HuH-7.5 (cell line): ENCODE measurements around the gene GFI1B.
"Not testable (repeated sequence)": the region's sequence is repeated elsewhere in the genome, so short reads cannot be mapped to it uniquely, and the experiment has no call there.

Source experiments
- DNase-seq: peaks from one replicate; pipeline ENCODE4 v3.0.0; 2011; ENCODE audit warnings: low spot score

Gene GFI1B

DNA sequence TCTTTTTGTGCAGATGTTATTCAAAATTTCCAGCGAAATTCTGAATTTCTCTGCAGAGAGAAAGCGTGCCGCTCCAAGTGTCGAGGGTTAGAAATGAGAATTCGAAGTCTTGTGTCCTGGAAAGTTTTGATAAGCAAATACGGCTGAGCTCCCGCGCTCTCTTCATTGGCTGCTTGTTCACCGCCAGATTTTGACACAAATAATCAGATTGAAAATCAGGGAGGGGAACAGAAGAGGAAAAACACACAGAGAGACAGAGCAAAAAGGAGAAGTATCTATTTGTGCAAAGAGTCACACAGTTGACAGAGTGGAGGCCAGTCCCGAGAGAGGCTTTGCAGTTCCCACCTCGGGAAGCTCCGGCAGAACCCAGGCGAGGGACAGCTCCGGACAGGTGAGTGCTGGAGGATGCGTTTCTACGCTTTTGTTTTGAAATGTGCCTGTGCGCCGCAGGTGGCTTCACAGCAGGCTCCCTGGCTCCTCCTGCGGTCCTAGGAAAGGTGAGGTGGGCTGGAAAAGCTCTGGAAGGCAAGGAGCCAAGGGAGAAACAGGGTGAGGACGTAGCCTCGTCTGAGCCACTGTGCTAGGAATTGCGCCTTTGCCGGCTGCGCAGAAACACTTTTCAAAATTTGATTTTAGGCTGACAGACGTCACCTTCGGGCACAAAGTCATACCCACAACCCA is at the start of gene GFI1B:
Gene GFI1B (plus strand): TSS at position 244 of the 681 bp plus-strand sequence. CDS start 7,985 bp downstream, outside the sequence.
- no peak for DNase-seq

DNA sequence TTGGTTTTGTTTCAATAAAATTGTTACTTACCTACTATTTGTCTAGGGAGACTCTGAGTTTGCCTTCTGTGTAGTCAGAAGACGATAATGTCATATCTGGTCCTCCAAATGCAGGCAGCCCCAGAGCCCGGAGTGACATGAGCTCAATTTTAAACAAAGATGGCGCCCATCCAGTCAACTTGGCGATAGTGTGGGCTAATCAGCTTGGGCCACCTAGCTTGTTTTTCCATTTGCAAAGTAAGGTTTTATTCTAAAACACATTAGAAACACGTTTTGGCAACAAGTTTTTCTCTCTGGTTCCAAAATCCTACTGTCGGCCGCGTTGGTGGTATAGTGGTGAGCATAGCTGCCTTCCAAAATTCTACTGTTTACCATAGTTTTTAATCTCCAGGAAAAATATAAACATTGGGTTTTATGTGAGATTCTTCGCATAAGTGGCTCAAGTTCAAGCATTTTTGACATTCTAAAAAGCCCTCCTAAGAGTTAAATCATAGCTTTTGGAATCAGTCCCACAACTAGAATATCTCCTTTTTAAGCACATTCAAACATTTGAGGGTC is 47.2 kb upstream of the GFI1B start:
- DNase-seq, result no peak

DNA sequence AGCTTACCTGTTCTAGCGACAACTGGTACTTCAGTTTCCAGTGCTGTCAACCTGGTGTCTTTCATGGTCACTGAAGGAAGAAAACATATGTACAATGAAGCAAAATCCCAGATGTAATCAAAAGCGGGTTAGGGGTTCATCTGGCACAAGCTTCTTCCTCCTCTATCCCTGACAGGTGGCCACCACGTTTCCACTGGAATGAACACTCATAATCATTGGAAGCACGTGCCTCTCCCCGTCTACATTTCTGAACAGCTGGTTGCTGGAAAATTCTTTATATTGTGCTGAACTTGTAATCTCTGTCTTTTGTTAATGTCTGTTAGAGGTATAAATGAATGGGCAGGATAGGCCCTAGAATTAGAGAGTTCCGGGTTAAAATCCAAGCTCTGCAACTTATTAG is 43.5 kb upstream of the GFI1B start:
- no peak for DNase-seq

DNA sequence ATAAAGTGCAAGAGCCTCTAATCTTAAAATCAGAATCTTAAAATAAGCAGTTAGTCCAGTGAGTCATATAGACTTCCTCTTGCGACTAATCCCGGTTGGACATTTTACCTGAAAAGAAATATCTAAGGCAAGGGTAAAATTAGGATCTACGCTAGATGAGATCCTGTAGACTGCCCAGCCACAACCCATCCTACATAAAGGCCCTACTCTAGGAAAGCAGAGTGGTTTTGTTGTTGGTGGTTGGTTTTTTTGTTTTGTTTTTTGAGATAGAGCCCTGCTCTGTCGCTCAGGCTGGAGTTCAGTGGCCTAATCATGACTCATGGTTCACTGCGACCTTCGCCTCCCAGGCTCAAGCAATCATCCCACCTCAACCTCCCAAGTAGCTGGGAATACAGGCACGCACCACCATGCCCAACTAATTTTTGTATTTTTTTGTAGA is 41.0 kb upstream of the GFI1B start:
- no peak for DNase-seq

DNA sequence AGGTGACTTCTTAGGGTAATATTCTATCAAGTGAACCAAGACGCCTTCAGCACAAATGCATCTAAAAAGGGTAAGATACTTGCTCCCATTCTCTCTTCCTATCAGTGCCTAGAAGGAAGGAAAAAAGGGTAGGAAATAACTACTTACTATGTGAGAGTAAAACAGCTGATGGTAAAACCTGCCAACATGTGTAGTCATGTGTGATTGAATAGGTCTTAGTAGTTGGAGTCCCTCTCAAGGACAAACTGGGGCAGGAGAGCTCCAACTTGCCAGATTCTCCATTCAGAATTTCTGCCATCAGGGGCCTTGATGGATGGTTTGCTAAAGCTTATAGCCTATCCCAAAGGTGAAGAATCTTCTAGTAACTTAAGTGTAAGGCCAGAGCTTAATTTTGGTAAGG is 39.3 kb upstream of the GFI1B start:
- no peak for DNase-seq

DNA sequence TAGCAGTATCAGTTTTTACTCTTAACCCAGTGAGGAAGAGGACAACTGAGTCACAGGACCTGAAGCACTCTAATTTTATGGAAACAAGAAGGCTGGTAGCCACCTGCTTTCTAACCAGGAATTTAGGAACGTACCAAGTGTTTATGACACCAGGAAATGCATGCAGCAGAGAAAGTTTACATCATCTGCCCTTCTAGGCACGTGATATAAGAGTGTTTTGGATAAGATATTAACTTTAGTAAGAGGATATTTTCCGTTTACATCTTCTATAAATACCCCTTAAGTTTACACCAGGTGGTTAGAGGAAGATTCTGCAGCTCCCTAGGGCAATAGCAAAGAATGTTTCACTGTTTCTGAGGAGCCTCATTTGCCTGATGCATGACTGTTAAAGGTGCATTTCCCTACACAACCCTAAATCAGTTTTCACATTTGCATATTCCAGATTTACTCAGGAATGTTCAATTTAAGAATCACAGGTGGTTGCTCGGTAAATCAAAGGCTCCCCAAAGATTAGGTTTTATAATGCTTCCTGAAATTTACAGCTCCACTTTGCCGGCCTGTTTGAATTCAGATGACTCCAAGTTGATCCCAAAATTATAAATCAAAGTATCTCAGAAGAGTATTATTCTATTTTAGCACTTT is 35.8 kb upstream of the GFI1B start:
- no peak for DNase-seq

DNA sequence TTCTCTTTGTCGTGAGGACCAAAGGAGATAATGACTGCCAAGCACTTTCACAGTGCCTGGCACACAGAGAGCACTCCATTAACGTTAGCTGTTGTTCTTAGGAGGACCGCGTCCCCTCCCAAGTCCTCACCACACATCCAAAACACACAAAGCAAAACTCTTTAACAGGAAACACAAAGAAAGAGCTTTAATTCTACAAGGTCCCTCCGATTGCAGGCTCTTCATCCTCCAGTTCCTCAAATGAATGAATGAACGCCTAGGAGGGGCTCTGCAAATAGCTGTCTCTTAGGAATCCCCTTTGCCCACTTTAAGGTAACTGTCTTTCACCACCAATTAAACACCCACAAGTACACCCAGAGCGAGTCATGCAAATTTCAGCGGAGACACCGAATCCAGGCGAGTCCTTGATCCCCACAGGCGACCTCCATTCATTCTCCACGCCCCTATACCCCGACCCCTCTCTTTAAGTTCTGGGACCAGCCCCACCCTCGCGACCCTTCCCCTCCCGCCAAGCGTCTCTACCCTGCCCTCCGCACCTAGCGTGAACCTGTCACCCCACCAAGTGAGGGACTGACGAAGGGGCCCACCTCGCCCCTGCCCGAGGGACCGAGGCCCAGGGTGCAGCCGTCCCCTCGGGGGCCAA is 34.7 kb upstream of the GFI1B start:
- DNase-seq, result no peak

DNA sequence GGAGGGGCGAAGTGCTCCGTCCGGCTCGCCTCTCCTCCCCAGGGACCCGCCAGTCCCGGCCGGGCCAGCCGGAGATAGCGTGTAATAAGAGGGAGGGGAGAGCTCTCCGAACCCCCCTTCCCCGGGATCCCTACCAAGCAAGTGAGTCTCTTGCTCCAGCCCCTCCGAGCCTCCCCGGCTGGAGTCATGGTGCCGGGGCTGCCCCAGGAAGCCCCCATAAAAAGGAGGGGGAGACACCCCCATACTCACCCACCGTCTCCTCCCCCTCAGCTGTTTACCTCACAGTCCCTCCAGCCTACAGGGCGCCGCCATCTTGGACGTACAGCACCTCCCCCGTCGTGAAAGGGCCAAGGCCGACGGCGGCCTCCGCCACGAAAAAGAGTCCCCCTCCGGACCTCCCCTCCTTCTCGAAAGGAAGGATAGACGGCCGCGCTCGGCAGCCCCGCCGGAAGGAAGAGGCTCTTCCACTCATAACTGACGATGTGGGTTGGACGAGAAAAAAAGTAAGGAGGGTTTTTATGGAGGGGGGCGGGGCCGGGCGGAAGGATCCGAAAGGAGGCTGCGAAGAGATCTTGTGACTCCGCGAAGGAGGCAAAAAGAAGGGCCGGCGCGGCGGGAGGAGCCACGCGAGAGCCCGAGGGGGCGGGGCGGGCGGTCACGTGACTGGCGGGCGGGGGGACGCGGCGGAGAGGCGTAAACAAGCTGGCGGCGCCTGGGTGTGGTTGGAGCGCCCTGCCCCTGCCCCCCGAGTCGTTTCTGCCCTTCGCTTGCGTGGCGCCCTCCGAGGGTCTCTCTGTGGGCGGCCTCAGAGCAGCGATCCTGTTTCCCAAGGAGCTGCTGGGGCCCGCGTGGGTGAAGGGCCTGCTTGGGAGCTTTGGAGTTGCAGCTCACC is 34.0 kb upstream of the GFI1B start, which contains the start of gene TSC1:
Gene TSC1 (minus strand): TSS at position 323 of the 892 bp plus-strand sequence. CDS start 15,744 bp downstream, outside the sequence.
- peak; percentile 84 for DNase-seq

DNA sequence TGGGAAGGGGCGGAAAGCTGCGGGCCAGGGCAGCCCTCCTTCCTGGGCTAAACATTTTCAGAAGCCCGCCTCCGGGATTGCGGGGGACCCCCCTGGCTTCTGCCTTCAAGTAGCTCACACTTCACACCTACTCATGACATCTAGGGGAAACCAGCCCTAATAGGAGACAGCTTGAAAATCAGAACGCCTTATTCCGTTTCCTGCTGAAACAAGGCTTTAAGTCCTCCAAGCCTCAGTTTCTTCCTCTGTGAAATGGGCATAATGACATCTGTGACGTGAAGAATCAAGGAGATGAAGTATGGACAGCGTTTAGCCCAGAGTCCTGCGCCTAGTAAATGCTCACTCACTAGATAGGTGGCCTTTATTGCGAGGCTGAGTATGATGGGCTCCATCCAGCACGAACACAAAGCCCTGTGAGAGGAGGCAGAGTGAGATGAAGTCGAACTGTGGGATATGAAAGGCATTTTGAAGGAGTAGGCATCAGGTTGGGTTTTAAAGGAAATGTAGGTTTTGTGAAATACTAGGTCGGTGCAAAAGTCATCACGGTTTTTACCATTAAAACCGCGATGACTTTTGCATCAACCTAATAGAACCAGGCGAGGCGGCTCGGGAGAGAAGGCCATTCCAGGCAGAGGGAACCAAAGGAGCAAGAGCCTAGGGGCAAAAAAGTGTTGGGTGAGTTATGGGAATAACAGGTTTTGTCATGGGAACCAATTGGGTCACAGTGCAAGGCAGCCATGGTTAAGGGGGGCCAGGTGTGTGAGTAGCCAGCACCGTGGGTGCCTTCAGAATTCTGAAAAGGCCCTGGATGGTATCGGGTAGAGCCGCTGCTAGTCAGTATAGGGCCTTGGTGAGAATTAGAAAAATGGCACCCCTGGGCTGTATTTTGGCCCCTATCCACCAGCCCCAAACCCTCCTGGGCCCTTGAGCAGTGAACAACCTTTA is 33.0 kb upstream of the GFI1B start:
- no peak for DNase-seq

DNA sequence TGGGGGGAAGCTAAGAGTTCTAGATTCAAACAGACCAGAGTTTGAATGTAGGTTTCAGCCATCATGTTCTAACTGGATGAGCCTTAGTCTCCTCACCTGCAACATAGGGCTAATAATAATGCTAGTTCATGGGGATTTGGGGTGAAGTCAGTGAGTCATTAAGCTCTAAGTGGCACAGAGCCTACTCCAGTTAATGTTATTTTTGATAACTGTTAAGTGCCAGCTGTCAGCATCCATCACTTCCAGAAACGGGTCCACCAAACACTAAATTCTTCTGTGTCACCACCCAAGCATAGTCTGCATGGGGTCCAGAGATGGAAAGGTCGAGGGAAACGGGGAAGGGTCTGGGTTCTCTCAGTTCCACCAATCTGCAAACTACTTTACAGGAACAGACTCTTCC is 32.3 kb upstream of the GFI1B start:
- no peak for DNase-seq

DNA sequence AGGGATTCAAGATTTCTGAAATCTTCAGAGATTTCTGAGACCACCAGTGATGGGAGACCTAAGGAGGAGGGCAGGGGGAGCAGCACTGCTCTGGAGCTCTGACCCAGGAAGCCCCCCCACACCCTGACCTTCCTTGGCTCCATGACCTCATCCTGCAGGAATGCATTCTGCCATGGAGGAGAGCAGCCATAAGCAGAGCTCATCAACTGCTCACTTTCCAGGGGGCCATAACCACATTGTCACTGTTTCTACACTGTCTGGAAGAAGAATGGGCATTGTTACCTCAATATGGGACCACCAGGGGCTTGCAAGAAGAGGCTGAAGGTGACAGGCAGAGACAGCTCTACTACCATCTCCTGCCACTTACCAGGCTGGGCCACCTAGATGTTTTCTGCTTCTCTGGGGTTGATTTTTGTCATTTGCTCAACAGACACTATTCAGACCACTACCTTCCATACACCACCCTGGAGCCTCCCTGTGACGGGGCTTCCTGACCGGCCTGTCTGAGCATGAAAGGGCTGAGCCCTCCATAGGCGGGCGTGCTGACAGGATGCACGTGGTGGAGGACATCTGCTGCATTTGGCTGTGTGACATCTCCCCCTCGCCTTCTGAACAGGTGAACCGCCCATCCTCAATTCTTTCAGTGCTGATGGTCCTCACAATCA is 31.7 kb upstream of the GFI1B start:
- DNase-seq, result no peak

DNA sequence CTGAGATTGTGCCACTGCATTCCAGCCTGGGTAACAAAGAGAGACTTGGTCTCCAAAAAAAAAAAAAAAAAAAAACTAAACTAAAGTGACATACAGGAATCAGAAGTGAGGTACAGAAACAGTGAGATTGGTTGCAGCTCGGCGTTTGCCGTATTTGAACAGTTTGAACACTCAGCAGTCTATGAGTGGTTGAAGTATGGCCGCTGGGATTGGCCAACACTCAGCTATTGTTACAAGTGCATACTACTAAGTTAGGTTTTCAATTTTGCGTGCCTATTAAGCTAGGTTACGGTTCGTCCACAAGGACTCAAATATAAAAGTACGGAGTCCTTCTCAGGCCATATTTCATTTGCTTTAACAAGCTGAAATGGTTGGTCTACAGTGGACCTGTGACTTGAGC is 30.7 kb upstream of the GFI1B start:
- no peak for DNase-seq

DNA sequence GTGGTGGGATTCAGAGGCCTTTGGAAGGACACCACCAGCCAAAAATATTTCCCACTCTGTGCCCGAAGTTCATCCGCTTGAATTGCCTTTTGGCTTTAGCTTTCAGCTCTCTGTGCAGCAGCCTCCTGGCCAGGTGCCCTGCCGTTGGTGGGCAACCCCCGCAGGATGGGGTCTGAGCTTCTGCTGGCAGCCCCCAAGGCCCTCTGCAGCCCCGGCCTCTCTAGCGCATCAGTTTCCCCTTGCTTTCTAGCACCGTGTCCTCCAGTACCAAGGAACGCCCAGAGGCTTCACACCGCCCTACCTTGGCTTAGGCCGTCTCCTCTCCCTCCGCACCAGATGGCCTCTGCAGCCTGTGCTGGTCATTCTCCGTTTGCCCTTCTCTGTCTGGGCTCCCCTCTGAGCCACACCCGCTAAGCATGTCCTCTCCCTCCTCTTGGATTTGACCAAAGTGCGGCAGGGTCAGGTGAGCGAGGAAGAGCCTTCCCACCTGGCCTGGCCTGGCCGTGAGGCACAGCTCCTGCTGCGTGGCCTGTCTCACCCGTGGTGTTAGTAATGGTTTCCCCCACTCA is 29.9 kb upstream of the GFI1B start:
- no peak for DNase-seq

DNA sequence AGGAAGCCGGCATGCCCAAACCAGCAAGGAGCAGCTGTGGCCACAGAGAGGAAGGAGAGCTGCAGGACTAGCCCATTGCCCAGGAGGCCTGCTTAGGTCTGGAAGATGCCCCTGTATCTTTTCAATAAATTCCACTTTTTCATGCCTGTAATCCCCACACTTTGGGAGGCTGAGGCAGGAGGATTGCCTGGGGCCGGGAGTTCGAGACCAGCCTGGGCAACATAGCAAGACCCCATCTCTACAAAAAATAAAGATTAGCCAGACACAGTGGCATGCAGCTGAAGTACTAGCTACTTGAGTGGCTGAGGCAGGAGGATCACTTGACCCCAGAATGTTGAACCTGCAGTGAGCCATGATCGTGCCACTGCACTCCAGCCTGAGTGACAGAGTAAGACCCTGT is 28.8 kb upstream of the GFI1B start:
- no peak for DNase-seq

DNA sequence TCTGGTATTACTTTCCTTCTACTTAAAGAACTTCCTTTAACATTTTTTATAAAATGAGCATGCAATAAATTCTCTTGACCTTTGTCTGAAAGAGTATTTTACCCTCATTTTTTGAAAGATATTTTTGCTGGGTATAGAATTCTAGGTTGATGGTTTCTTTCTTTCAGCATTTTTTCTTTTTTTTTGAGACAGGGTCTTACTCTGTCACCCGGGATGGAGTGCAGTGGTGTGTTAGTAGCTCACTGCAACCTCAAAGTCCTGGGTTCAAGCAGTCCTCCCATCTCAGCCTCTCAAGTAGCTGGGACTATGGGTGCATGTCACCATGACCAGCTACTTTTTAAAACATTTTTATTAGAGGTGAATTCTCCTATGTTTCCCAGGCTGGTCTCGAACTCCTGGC is 23.4 kb upstream of the GFI1B start:
- no peak for DNase-seq

DNA sequence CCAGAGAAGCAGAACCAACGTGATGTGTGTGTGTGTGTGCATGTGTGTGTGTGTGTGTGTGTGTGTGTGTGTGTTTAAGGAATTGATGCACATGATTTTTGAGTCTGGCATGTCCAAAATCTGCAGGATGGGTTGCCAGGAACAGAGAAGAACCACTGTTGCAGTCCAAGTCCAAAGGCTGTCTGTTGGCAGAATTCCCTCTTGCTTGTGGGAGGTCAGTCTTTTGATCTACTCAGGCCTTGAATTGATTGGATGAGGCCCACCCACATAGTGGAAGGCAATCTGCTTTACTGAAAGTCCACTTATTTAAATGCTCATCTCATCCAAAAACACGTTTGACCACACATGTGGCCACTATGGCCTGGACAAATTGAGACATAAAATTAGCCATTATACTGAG is 22.7 kb upstream of the GFI1B start:
- no peak for DNase-seq

DNA sequence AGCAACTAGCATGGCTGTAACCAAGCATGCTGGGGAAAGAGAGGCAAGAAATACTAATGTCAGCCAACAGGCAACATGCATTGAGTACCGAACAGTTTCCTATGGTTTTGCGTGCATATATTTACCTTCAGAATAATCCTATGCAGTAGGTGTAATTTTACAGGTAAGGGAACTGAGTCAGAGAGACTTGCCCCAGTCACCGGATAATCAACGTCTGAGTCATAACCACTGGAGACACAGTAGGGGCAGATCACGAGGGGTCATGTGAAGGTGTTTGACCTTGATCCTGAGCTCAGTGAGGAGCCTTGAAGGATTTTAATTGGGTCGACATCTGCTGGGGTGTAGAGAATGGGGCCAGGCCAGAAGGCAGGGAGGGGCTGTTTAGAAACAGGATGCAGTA is 20.7 kb upstream of the GFI1B start:
- DNase-seq, result no peak

DNA sequence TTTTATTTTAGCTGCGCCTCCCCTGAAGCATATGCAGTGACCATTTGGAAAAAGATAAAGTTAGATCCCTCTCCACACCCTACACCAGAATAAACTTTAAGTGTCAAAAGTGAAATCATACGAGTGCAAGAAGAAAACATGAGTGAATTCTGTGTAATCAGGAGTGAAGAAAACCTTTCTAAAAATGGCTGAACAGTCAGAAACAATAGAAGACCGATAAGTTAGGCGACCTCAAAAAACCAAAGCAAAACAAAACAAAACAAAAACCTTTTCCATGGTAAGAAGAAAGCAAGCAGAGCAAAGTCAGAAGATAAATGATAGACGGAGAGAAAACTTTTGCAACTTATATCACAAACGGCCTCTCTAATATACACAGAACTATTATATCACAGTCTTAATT is 17.5 kb upstream of the GFI1B start:
- DNase-seq, result no peak

DNA sequence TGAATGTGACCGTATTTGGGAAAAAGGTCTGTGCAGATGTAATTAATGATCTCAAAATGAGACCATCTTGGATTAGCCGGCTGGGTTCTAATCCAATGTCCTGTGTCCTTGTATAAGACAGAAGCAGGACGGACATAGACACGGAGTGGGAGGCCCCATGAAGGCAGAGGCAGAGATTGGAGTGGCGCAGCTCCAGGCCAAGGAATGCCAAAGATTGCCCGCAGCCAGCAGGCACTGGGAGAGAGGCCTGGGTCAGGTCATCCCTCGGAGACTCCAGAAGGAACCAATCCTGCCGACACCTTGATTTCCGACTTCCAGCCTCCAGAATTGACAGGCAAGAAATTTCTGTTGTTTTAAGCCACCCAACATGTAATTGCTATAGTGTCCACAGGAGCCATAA is 13.0 kb upstream of the GFI1B start:
- DNase-seq, result no peak

DNA sequence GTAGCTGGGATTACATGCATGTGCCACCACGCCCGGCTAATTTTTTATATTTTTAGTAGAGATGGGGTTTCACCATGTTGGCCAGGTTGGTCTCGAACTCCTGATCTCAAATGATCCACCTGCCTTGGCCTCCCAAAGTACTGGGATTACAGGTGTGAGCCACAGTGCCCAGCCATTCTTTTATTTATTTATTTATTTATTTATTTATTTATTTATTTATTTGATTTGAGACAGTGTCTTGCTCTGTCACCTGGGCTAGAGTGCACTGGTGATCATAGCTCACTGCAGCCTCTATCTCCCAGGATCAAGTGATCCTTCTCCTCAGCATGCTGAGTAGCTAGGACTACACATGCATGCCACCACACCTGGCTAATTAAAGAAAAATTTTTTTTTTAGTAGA is 10.6 kb upstream of the GFI1B start:
- not testable (repeated sequence) for DNase-seq
